H9 (cell line): ENCODE data around the gene CPEB2. TPM values are rescaled to one million over a fixed set of nuclear protein-coding genes. Genes with fewer than 3 reads are reported as not detected.
"Not testable (repeated sequence)": the region's sequence is repeated elsewhere in the genome, so short reads cannot be mapped to it uniquely, and the experiment has no call there.

Experiments
- DNase-seq: peaks from one replicate; pipeline ENCODE4 v3.0.0-alpha.2; 2017
- H2AFZ ChIP-seq: one replicate; pipeline ENCODE4 v1.6.1; 2013; ENCODE audit warnings: mild to moderate bottlenecking, low read length, control low read depth, moderate library complexity
- H2AK5ac ChIP-seq: 2 replicates; pipeline ENCODE4 v1.6.1; 2013; ENCODE audit warnings: low read length, control low read depth, mixed read lengths; ENCODE audit not compliant: insufficient read length
- H2BK120ac ChIP-seq: one replicate; pipeline ENCODE4 v1.6.1; 2013; ENCODE audit warnings: low read depth, mild to moderate bottlenecking, low read length, control low read depth, inconsistent platforms; ENCODE audit not compliant: poor library complexity, severe bottlenecking
- H2BK12ac ChIP-seq: 2 replicates; pipeline ENCODE4 v1.6.1; 2013; ENCODE audit warnings: low read length, control low read depth, mixed read lengths, low read depth; ENCODE audit not compliant: insufficient read length
- H2BK15ac ChIP-seq: 2 replicates; pipeline ENCODE4 v1.6.1; 2013; ENCODE audit warnings: low read depth, low read length, control low read depth
- H2BK20ac ChIP-seq: one replicate; pipeline ENCODE4 v1.6.1; 2013; ENCODE audit warnings: low read depth, mild to moderate bottlenecking, low read length, control low read depth, inconsistent platforms; ENCODE audit not compliant: poor library complexity, severe bottlenecking
- H2BK5ac ChIP-seq: 2 replicates; pipeline ENCODE4 v1.6.1; 2013; ENCODE audit warnings: low read length, control low read depth, mixed read lengths; ENCODE audit not compliant: insufficient read length
- H3K14ac ChIP-seq: 2 replicates; pipeline ENCODE4 v1.6.1; 2013; ENCODE audit warnings: low read length, control low read depth; ENCODE audit not compliant: insufficient read depth
- H3K18ac ChIP-seq: 2 replicates; pipeline ENCODE4 v1.6.1; 2013; ENCODE audit warnings: low read depth, mild to moderate bottlenecking, mixed read lengths, low read length, control low read depth; ENCODE audit not compliant: insufficient read length
- H3K23ac ChIP-seq: 2 replicates; pipeline ENCODE4 v1.6.1; 2013; ENCODE audit warnings: low read length, control low read depth, mixed read lengths, low read depth; ENCODE audit not compliant: insufficient read length
- H3K23me2 ChIP-seq: 2 replicates; pipeline ENCODE4 v1.6.1; 2013; ENCODE audit warnings: low read depth, mild to moderate bottlenecking, mixed read lengths, low read length, control low read depth; ENCODE audit not compliant: insufficient read length, poor library complexity, severe bottlenecking
- H3K27ac ChIP-seq: 2 replicates; pipeline ENCODE4 v1.5.1; 2013; ENCODE audit warnings: low read length, control low read depth, mixed read lengths, low read depth; ENCODE audit not compliant: insufficient read length
- H3K27me3 ChIP-seq: 2 replicates; pipeline ENCODE4 v1.6.1; 2013; ENCODE audit warnings: low read length, control low read depth, inconsistent platforms; ENCODE audit not compliant: insufficient read depth
- H3K4ac ChIP-seq: 2 replicates; pipeline ENCODE4 v1.6.1; 2013; ENCODE audit warnings: low read depth, mild to moderate bottlenecking, control low read depth, inconsistent platforms, low read length, moderate library complexity
- H3K4me1 ChIP-seq: 2 replicates; pipeline ENCODE4 v1.6.1; 2013; ENCODE audit warnings: low read length, control low read depth, inconsistent platforms; ENCODE audit not compliant: insufficient read depth
- H3K4me2 ChIP-seq: 2 replicates; pipeline ENCODE4 v1.6.1; 2013; ENCODE audit warnings: low read length, control low read depth, mixed read lengths; ENCODE audit not compliant: insufficient read length, insufficient read depth
- H3K56ac ChIP-seq: 2 replicates; pipeline ENCODE4 v1.6.1; 2013; ENCODE audit warnings: low read depth, mild to moderate bottlenecking, mixed read lengths, low read length, control low read depth; ENCODE audit not compliant: insufficient read length
- H3K79me1 ChIP-seq: 2 replicates; pipeline ENCODE4 v1.6.1; 2013; ENCODE audit warnings: low read depth, mild to moderate bottlenecking, moderate library complexity, low read length, control low read depth, inconsistent platforms; ENCODE audit not compliant: insufficient read depth, poor library complexity, severe bottlenecking
- H3K79me2 ChIP-seq: 2 replicates; pipeline ENCODE4 v1.6.1; 2013; ENCODE audit warnings: low read length, control low read depth, inconsistent platforms; ENCODE audit not compliant: insufficient read depth
- H3K9ac ChIP-seq: 2 replicates; pipeline ENCODE4 v1.6.1; 2013; ENCODE audit warnings: low read length, control low read depth, mixed read lengths; ENCODE audit not compliant: insufficient read length; ENCODE audit errors: extremely low read depth
- H3K9me3 ChIP-seq: one replicate; pipeline ENCODE4 v1.6.1; 2013; ENCODE audit warnings: low read depth, low read length, inconsistent platforms; ENCODE audit not compliant: control insufficient read depth
- H3T11ph ChIP-seq: one replicate; pipeline ENCODE4 v1.6.1; 2013; ENCODE audit warnings: mild to moderate bottlenecking, low read length, control low read depth, inconsistent platforms
- H4K20me1 ChIP-seq: one replicate; pipeline ENCODE4 v1.6.1; 2013; ENCODE audit not compliant: control insufficient read depth, insufficient read length, insufficient read depth
- H4K5ac ChIP-seq: 2 replicates; pipeline ENCODE4 v1.6.1; 2013; ENCODE audit warnings: low read depth, mild to moderate bottlenecking, mixed read lengths, low read length, control low read depth; ENCODE audit not compliant: insufficient read length
- H4K8ac ChIP-seq: replicated peaks from 2 replicates; pipeline ENCODE4 v1.6.1; 2013; ENCODE audit warnings: low read length, control low read depth, mixed read lengths, low read depth; ENCODE audit not compliant: insufficient read length
- H4K91ac ChIP-seq: 2 replicates; pipeline ENCODE4 v1.6.1; 2013; ENCODE audit warnings: low read depth, mild to moderate bottlenecking, moderate library complexity, mixed read lengths, low read length, control low read depth; ENCODE audit not compliant: insufficient read length
- H3K27ac Mint-ChIP-seq, 3 experiments: 2 replicates in 2 of 3; 3 replicates in 1 of 3; pipeline ENCODE4 v1.8.0; 2020 to 2021; ENCODE audit warnings: mixed read lengths in 3 of 3, mild to moderate bottlenecking in 1 of 3, moderate library complexity in 1 of 3
- H3K27me3 Mint-ChIP-seq: 2 replicates; pipeline ENCODE4 v1.8.0; 2021; ENCODE audit warnings: low read depth, mild to moderate bottlenecking, moderate library complexity, mixed read lengths
- H3K36me3 Mint-ChIP-seq, 3 experiments: 2 replicates in 2 of 3; 3 replicates in 1 of 3; pipeline ENCODE4 v1.8.0; 2020 to 2021; ENCODE audit warnings: low read depth in 3 of 3, mixed read lengths in 3 of 3; ENCODE audit not compliant: insufficient read depth in 1 of 3
- H3K4me1 Mint-ChIP-seq, 2 experiments: 2 replicates each; pipeline ENCODE4 v1.8.0; 2020; ENCODE audit warnings: mixed read lengths in 2 of 2
- H3K4me3 Mint-ChIP-seq, 2 experiments: 2 replicates in 1 of 2; 3 replicates in 1 of 2; pipeline ENCODE4 v1.8.0; 2020 to 2021; ENCODE audit warnings: mild to moderate bottlenecking in 2 of 2, mixed read lengths in 2 of 2, moderate library complexity in 1 of 2
- H3K9me3 Mint-ChIP-seq, 2 experiments: 2 replicates in 1 of 2; 3 replicates in 1 of 2; pipeline ENCODE4 v1.8.0; 2020; ENCODE audit warnings: mild to moderate bottlenecking in 2 of 2, mixed read lengths in 2 of 2, moderate library complexity in 1 of 2
- WGBS: extraction: QIAGEN DNeasy Blood & Tissue Kit; methylation state at CpG from one replicate; pipeline ENCODE4 v1.1.7; 2013; ENCODE audit warnings: missing lambda C conversion rate, low lambda C conversion rate, mixed read lengths; ENCODE audit not compliant: insufficient read length; ENCODE audit errors: extremely low coverage; 5-methylcytosine and 5-hydroxymethylcytosine counted together
- total RNA-seq: library from RNA; stranded (reverse); gene quantifications from 2 replicates; pipeline ENCODE4 v1.2.1, GENCODE V29; 2021

CPEB2 gene
- total RNA-seq, 1 experiment from 2014 or later: 1.8 TPM

- H2BK120ac ChIP-seq, H3K23me2 ChIP-seq, H3K4me1 ChIP-seq, H3K56ac ChIP-seq, H3K14ac ChIP-seq, H2BK20ac ChIP-seq, H3K9ac ChIP-seq, H2BK5ac ChIP-seq, H3K79me2 ChIP-seq, H3K4me2 ChIP-seq, H3K4me3 Mint-ChIP-seq, H2AFZ ChIP-seq, H3K9me3 ChIP-seq, H3K4ac ChIP-seq, H3K23ac ChIP-seq, H2AK5ac ChIP-seq, H4K91ac ChIP-seq, H3K27me3 Mint-ChIP-seq, H3K27ac Mint-ChIP-seq, H3K27ac ChIP-seq, H2BK12ac ChIP-seq, H3K27me3 ChIP-seq, H3K18ac ChIP-seq, H3K79me1 ChIP-seq, DNase-seq, H4K8ac ChIP-seq, H4K5ac ChIP-seq, H4K20me1 ChIP-seq, H3T11ph ChIP-seq, H2BK15ac ChIP-seq, H3K4me1 Mint-ChIP-seq: not testable (repeated sequence)
- H3K9me3 Mint-ChIP-seq: peaks cover 21 to 26% of the 10 kb centered on the region in 2 experiments
- WGBS: no CpG with 5 or more reads among the region's 2 CpGs
- peaks cover 7 to 28% (median 11%) of the 10 kb centered on the region in 3 experiments; a peak in 6 of 7 replicates for H3K36me3 Mint-ChIP-seq
These were observed 84.0 kb downstream of the CPEB2 start for GRCh38 chr4:15086259-15086658.
